Measurements from ENCODE around the gene SS18L1.

- TF ChIP-seq CTCF (IDR thresholded peaks at IDR 0.05) (no peak), EP300 (IDR thresholded peaks at IDR 0.05; ENCODE audit: low read depth) (no peak), POLR2AphosphoS5 (IDR thresholded peaks at IDR 0.05) (no peak)
Observed at GRCh38 chr20:62158541-62158940, 15.0 kb downstream of the SS18L1 start.
